ENCODE data around the gene USP35.

The USP35 gene

GRCh38 chr11:78160557-78160956, 28.2 kb upstream of the USP35 start:
- DNase-seq (ENCODE audit: low read depth): no peak
- H3K4me3 ChIP-seq (ENCODE audit: control insufficient read depth, low read depth, low read length): no peak overlapping the region
- no peak for TF ChIP-seq CTCF (IDR thresholded peaks at IDR 0.05; ENCODE audit: control insufficient read depth, insufficient read depth, low read depth, low read length, missing control alignments)

- H3K4me3 ChIP-seq (ENCODE audit: control insufficient read depth, low read depth, low read length): no peak overlapping the region
- no peak for TF ChIP-seq CTCF (IDR thresholded peaks at IDR 0.05; ENCODE audit: control insufficient read depth, insufficient read depth, low read depth, low read length, missing control alignments)
- no peak for DNase-seq (ENCODE audit: low read depth)
These were observed 27.4 kb upstream of the USP35 start for GRCh38 chr11:78161346-78161745.

DNA sequence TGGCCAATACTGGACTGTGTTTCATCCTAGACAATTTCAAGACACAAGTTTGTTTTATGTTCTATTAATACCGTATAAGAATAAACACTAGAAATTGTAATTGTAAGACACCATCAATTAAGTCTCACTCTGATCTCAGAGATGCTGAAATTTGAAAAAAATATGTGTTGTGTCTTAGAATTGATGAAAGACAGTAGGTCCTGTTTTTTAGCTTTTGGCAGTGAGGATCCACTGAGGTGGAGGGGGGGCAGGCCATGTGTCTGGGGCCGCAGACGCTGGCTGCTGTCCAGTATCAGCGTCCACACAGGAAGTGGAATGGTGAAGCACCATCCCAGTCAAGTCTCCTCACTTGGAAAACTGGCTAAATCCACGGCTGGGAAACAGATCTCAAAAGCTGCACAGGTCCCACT, 26.8 kb upstream of the USP35 start:
- no peak for DNase-seq (ENCODE audit: low read depth)
- no peak overlapping the region for H3K4me3 ChIP-seq (ENCODE audit: control insufficient read depth, low read depth, low read length)
- TF ChIP-seq CTCF (IDR thresholded peaks at IDR 0.05; ENCODE audit: control insufficient read depth, insufficient read depth, low read depth, low read length, missing control alignments): no peak

DNA sequence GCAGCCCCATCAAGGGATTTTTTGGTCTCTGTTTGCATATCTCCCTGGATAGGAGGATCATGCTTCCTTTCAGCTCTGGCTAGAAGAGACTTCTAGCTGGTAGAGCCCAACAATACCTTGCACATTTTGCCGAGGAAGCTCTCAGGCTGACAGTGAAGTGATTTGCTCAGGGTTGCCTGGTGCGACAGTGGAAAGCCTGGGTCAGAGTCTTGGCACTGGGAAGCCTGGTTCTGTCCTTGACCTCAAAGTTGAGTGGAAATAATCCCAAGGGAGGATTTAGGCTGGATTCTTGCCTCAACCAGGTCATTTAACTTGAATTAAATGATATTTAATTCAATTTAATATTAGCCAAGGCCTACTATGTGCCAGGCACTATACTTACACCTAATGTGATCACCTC, 24.9 kb upstream of the USP35 start:
- no peak overlapping the region for H3K4me3 ChIP-seq (ENCODE audit: control insufficient read depth, low read depth, low read length)
- DNase-seq (ENCODE audit: low read depth): no peak
- no peak for TF ChIP-seq CTCF (IDR thresholded peaks at IDR 0.05; ENCODE audit: control insufficient read depth, insufficient read depth, low read depth, low read length, missing control alignments)

- no peak for TF ChIP-seq CTCF (IDR thresholded peaks at IDR 0.05; ENCODE audit: control insufficient read depth, insufficient read depth, low read depth, low read length, missing control alignments)
- no peak for DNase-seq (ENCODE audit: low read depth)
- no peak overlapping the region for H3K4me3 ChIP-seq (ENCODE audit: control insufficient read depth, low read depth, low read length)
These were observed 24.2 kb upstream of the USP35 start for GRCh38 chr11:78164471-78164870.

GRCh38 chr11:78166855-78167469, 21.8 kb upstream of the USP35 start:
- H3K4me3 ChIP-seq (ENCODE audit: control insufficient read depth, low read depth, low read length): no peak overlapping the region
- DNase-seq (ENCODE audit: low read depth): no peak
- no peak for TF ChIP-seq CTCF (IDR thresholded peaks at IDR 0.05; ENCODE audit: control insufficient read depth, insufficient read depth, low read depth, low read length, missing control alignments)

All from AG09309 (cell line).